Caco-2 (cell line): Measurements from ENCODE around the gene ST8SIA4. TPM values are rescaled to one million over a fixed set of nuclear protein-coding genes. Genes with fewer than 3 reads are reported as not detected.
A peak's percentile ranks its signal among the peaks of the same experiment; 100 is the strongest.

Experiments used
- BruUV-seq: library from RNA; stranded (reverse); fragments of 400-500 nt; replicated peaks from 2 replicates; lab custom pipeline; 2021; lab: Mats Ljungman, UMichigan
- CTCF ChIA-PET: fragments of 300-600 bp; sonication (Branson Sonifier 250); formaldehyde crosslinking; loops from one replicate; lab custom pipeline; 2022; ENCODE audit warnings: antibody characterized with exemption; lab: Charles Lee
- POLR2A ChIA-PET: fragments of 300-600 bp; sonication (Branson Sonifier 250); formaldehyde crosslinking; loops from one replicate; lab custom pipeline; 2022; ENCODE audit warnings: antibody characterized with exemption; lab: Charles Lee
- DNase-seq, 2 experiments: peaks; one replicate each; pipeline versions ENCODE4 v3.0.0 to v3.0.0-alpha.2; 2020 to 2022
- H3K27me3 ChIP-seq: replicated peaks from 2 replicates; pipeline ENCODE4 v1.6.0; 2011; ENCODE audit warnings: low read length; ENCODE audit not compliant: control insufficient read depth, insufficient read depth
- H3K36me3 ChIP-seq: 2 replicates; pipeline ENCODE4 v1.5.1; 2011; ENCODE audit warnings: low read length; ENCODE audit not compliant: control insufficient read depth, insufficient read depth
- H3K4me1 ChIP-seq: fragments of 250-450 bp; sonication (Bioruptor Pico); 2 replicates; pipeline ENCODE4 v1.5.1; 2020; ENCODE audit warnings: mild to moderate bottlenecking
- H3K4me3 ChIP-seq: 2 replicates; pipeline ENCODE4 v1.5.1; 2011; ENCODE audit warnings: low read depth, mild to moderate bottlenecking, control low read depth, low read length
- H3K9me3 ChIP-seq: fragments of 250-450 bp; sonication (Bioruptor Pico); 2 replicates; pipeline ENCODE4 v1.5.1; 2020; ENCODE audit warnings: mild to moderate bottlenecking, moderate library complexity
- H3K27ac Mint-ChIP-seq: one replicate; pipeline ENCODE4 v1.8.0; 2022; ENCODE audit warnings: mixed read lengths; ENCODE audit not compliant: unreplicated experiment
- H3K27me3 Mint-ChIP-seq: one replicate; pipeline ENCODE4 v1.8.0; 2022; ENCODE audit warnings: mixed read lengths; ENCODE audit not compliant: insufficient read depth, unreplicated experiment
- H3K36me3 Mint-ChIP-seq: one replicate; pipeline ENCODE4 v1.8.0; 2022; ENCODE audit warnings: mild to moderate bottlenecking, mixed read lengths; ENCODE audit not compliant: insufficient read depth, unreplicated experiment
- H3K4me1 Mint-ChIP-seq: one replicate; pipeline ENCODE4 v1.8.0; 2022; ENCODE audit warnings: low read depth, mixed read lengths; ENCODE audit not compliant: unreplicated experiment
- H3K4me3 Mint-ChIP-seq: one replicate; pipeline ENCODE4 v1.8.0; 2022; ENCODE audit warnings: mild to moderate bottlenecking, moderate library complexity, mixed read lengths; ENCODE audit not compliant: unreplicated experiment
- H3K9me3 Mint-ChIP-seq: one replicate; pipeline ENCODE4 v1.8.0; 2022; ENCODE audit warnings: mixed read lengths; ENCODE audit not compliant: unreplicated experiment
- intact Hi-C: fragments of 100-400 bp; cut with micrococcal nuclease; formaldehyde crosslinking; loops from one replicate; pipeline ENCODE4 v1.10.0; 2022; ENCODE audit not compliant: unreplicated experiment
- total RNA-seq: library from RNA; stranded (reverse); gene quantifications from 2 replicates; pipeline ENCODE4 v1.2.3, GENCODE V29; 2022
- TF ChIP-seq, protein P1 (sequence below), 2 experiments: fragments of 200-600 bp in 1 of 2; IDR thresholded peaks; 1 replicate in 1 of 2; 2 replicates in 1 of 2; pipeline versions ENCODE4 v1.5.1 to v1.8.0; 2011 to 2022; ENCODE audit warnings: antibody characterized with exemption in 1 of 2, control low read depth in 1 of 2, inconsistent platforms in 1 of 2, low read depth in 1 of 2, low read length in 1 of 2, mild to moderate bottlenecking in 1 of 2, moderate library complexity in 1 of 2; ENCODE audit not compliant: insufficient read depth in 1 of 2, severe bottlenecking in 1 of 2, unreplicated experiment in 1 of 2

The ST8SIA4 gene
- total RNA-seq, 1 experiment from 2014 or later, result 0.61 TPM

DNA sequence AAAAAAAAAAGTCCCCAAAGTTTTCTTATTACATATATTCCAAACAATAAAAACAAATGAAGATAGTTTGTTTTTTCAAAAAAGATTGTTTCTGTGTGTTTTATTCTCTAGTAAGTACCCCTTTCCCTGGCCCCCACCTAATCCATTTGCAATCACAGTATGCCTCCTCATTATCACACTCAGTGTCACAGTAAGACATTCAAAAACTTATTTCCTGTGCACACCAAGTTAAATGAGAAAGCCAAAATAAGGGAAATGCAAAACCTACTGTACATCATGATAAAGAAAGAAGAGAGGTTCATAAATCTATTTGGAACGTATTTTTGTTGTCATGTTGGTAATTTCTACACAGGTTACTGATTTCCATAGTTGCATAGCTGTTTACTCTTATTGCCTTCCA, 62.3 kb downstream of the ST8SIA4 start:
- CTCF ChIA-PET, result no interaction called here
- DNase-seq, result no peak
- Mint-ChIP-seq H3K27ac (peak overlapping the region; percentile 9), H3K9me3 (no peaks in the 10 kb centered on the region), H3K36me3 (no peaks in the 10 kb centered on the region), H3K27me3 (no peaks in the 10 kb centered on the region), H3K4me1 (peaks cover 13% of the 10 kb centered on the region), H3K4me3 (no peak overlapping the region)
- H3K36me3 ChIP-seq, result no peaks in the 10 kb centered on the region
- POLR2A ChIA-PET, result no interaction called here
- H3K4me1 ChIP-seq, result peaks cover 14% of the 10 kb centered on the region
- H3K27me3 ChIP-seq, result no peaks in the 10 kb centered on the region
- intact Hi-C loops, result no loop called here
- H3K4me3 ChIP-seq, result no peak overlapping the region
- H3K9me3 ChIP-seq, result no peaks in the 10 kb centered on the region
- no TSS peak for BruUV-seq
- TF ChIP-seq, protein P1, sequence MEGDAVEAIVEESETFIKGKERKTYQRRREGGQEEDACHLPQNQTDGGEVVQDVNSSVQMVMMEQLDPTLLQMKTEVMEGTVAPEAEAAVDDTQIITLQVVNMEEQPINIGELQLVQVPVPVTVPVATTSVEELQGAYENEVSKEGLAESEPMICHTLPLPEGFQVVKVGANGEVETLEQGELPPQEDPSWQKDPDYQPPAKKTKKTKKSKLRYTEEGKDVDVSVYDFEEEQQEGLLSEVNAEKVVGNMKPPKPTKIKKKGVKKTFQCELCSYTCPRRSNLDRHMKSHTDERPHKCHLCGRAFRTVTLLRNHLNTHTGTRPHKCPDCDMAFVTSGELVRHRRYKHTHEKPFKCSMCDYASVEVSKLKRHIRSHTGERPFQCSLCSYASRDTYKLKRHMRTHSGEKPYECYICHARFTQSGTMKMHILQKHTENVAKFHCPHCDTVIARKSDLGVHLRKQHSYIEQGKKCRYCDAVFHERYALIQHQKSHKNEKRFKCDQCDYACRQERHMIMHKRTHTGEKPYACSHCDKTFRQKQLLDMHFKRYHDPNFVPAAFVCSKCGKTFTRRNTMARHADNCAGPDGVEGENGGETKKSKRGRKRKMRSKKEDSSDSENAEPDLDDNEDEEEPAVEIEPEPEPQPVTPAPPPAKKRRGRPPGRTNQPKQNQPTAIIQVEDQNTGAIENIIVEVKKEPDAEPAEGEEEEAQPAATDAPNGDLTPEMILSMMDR (IDR thresholded peaks at IDR 0.05; ENCODE audit: insufficient read depth in 1 of 2, low read depth in 1 of 2, low read length in 1 of 2, severe bottlenecking in 1 of 2, unreplicated experiment in 1 of 2), result no peak

DNA sequence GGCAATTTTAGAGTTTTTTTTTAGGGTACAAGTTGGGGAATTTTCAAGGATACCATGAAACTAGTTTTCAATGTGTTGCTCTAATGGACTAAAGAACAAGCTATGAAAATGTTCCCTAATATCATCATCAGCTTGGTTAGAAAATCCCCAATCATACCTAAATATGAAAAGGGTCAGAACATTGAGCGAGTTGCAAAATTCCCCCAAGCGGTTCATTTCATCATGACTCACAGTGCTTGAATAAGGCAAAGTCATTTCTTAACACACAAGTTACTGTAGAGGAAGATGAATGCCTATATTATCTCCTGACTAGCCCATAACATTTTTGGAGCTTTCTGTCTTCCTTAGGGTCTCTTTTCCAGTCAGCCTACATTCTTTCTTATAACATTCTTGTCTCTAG, 62.7 kb downstream of the ST8SIA4 start:
- H3K9me3 Mint-ChIP-seq, result no peaks in the 10 kb centered on the region
- ChIA-PET CTCF (no interaction called here), POLR2A (no interaction called here)
- Histone ChIP-seq H3K9me3 (no peaks in the 10 kb centered on the region), H3K4me3 (no peak overlapping the region), H3K4me1 (peaks cover 14% of the 10 kb centered on the region), H3K27me3 (no peaks in the 10 kb centered on the region), H3K36me3 (no peaks in the 10 kb centered on the region)
- no TSS peak for BruUV-seq
- intact Hi-C loops, result no loop called here
- peaks cover 13% of the 10 kb centered on the region for H3K4me1 Mint-ChIP-seq
- TF ChIP-seq, protein P1 (IDR thresholded peaks at IDR 0.05; ENCODE audit: insufficient read depth in 1 of 2, low read depth in 1 of 2, low read length in 1 of 2, severe bottlenecking in 1 of 2, unreplicated experiment in 1 of 2), result no peak
- no peak for DNase-seq
- no peaks in the 10 kb centered on the region for H3K27me3 Mint-ChIP-seq
- H3K4me3 Mint-ChIP-seq, result no peak overlapping the region
- no peak overlapping the region for H3K27ac Mint-ChIP-seq
- no peaks in the 10 kb centered on the region for H3K36me3 Mint-ChIP-seq

DNA sequence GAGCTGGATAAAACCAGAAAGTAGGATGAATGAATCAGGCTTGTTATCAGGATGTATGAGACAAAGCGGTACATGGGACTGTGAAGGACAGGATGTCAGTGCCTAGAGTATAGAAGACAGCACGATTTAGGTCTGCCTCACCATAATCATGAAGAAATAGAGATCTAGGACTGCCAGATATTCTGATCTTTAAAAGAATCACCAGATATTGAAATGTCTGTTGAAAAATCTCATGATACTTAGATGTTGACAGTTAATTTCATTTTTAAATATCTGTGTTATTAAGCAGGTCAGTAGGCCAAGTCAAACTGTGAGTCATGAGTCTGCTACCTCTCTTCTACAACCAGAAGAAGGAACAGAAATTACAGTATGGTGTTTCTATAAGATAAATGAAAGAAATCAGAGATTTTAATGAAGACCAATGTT, 65.0 kb downstream of the ST8SIA4 start:
- H3K4me1 ChIP-seq, result peaks cover 14% of the 10 kb centered on the region
- no TSS peak for BruUV-seq

More for the DNA sequence above, 65.0 kb downstream of the ST8SIA4 start:
- H3K4me3 ChIP-seq, result no peak overlapping the region
- intact Hi-C loops, result no loop called here
- TF ChIP-seq, protein P1 (IDR thresholded peaks at IDR 0.05; ENCODE audit: insufficient read depth in 1 of 2, low read depth in 1 of 2, low read length in 1 of 2, severe bottlenecking in 1 of 2, unreplicated experiment in 1 of 2), result no peak
- Mint-ChIP-seq H3K27me3 (no peaks in the 10 kb centered on the region), H3K27ac (no peak overlapping the region), H3K36me3 (no peaks in the 10 kb centered on the region), H3K4me3 (no peak overlapping the region), H3K4me1 (peaks cover 13% of the 10 kb centered on the region), H3K9me3 (no peaks in the 10 kb centered on the region)
- ChIA-PET POLR2A (no interaction called here), CTCF (no interaction called here)
- DNase-seq, result no peak
- no peaks in the 10 kb centered on the region for H3K36me3 ChIP-seq
- H3K27me3 ChIP-seq, result no peaks in the 10 kb centered on the region
- H3K9me3 ChIP-seq, result no peaks in the 10 kb centered on the region
